ENCODE results near the gene CNNM2.

The CNNM2 gene

GRCh38 chr10:103077491-103078308 lies 159.6 kb downstream of the CNNM2 start:
- TF ChIP-seq CTCF (IDR thresholded peaks at IDR 0.05; ENCODE audit: unreplicated experiment in 3 of 3), result no peak
- Mint-ChIP-seq H3K4me3 (no peak overlapping the region), H3K9me3 (no peaks in the 10 kb centered on the region), H3K36me3 (ENCODE audit: low read depth) (peaks cover 41% of the 10 kb centered on the region), H3K4me1 (no peaks in the 10 kb centered on the region), H3K27ac (peak overlapping the region; percentile 37 to 53 (median 48)), H3K27me3 (ENCODE audit: low read depth) (peaks cover 3% of the 10 kb centered on the region)

- TF ChIP-seq CTCF (IDR thresholded peaks at IDR 0.05; ENCODE audit: unreplicated experiment in 3 of 3), result no peak
- Mint-ChIP-seq H3K27me3 (ENCODE audit: low read depth) (peaks cover 3% of the 10 kb centered on the region), H3K27ac (peak overlapping the region in 2 of 3 experiments; percentile 31 to 53), H3K4me3 (no peak overlapping the region), H3K9me3 (no peaks in the 10 kb centered on the region), H3K4me1 (no peaks in the 10 kb centered on the region), H3K36me3 (ENCODE audit: low read depth) (peaks cover 45% of the 10 kb centered on the region)
Observed at GRCh38 chr10:103078309-103078615, 160.2 kb downstream of the CNNM2 start.

- Mint-ChIP-seq H3K27ac (peak overlapping the region in 1 of 3 experiments; percentile 31), H3K4me3 (no peak overlapping the region), H3K36me3 (ENCODE audit: low read depth) (peaks cover 49% of the 10 kb centered on the region), H3K9me3 (no peaks in the 10 kb centered on the region), H3K4me1 (no peaks in the 10 kb centered on the region), H3K27me3 (ENCODE audit: low read depth) (peaks cover 3% of the 10 kb centered on the region)
- no peak for TF ChIP-seq CTCF (IDR thresholded peaks at IDR 0.05; ENCODE audit: unreplicated experiment in 3 of 3)
Observed at GRCh38 chr10:103078676-103079075, 160.6 kb downstream of the CNNM2 start.

GRCh38 chr10:103079100-103079499 lies 161.0 kb downstream of the CNNM2 start:
- no peak overlapping the region for H3K27ac Mint-ChIP-seq
- no peak overlapping the region for H3K4me3 Mint-ChIP-seq
- peaks cover 3% of the 10 kb centered on the region for H3K27me3 Mint-ChIP-seq (ENCODE audit: low read depth)
- H3K9me3 Mint-ChIP-seq, result no peaks in the 10 kb centered on the region
- no peak for TF ChIP-seq CTCF (IDR thresholded peaks at IDR 0.05; ENCODE audit: unreplicated experiment in 3 of 3)
- H3K4me1 Mint-ChIP-seq, result no peaks in the 10 kb centered on the region
- H3K36me3 Mint-ChIP-seq (ENCODE audit: low read depth), result peaks cover 54% of the 10 kb centered on the region

DNA sequence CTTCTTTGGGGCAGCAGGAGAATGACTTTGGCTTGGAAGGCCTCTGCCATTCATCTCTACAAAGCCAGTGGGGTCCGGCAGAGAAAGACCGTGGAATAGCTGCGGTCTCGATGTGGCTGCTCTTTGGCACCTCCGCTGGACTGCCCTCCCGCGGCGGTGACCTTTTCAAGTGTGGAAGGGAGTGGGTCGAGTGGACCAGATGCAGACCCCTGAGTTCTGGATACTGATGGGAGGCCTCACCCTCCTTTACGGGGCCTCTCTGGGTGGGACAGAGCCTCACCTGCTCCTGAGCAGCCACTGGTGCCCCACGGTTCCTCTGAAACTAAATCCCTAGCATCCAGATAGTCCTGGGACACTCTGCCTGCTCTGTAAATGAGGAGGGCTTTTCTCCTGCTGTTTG lies 161.9 kb downstream of the CNNM2 start:
- H3K27ac Mint-ChIP-seq, result no peak overlapping the region
- H3K36me3 Mint-ChIP-seq (ENCODE audit: low read depth), result peaks cover 57% of the 10 kb centered on the region
- H3K9me3 Mint-ChIP-seq, result no peaks in the 10 kb centered on the region

More for the DNA sequence above, 161.9 kb downstream of the CNNM2 start:
- no peaks in the 10 kb centered on the region for H3K4me1 Mint-ChIP-seq
- peaks cover 3% of the 10 kb centered on the region for H3K27me3 Mint-ChIP-seq (ENCODE audit: low read depth)
- no peak for TF ChIP-seq CTCF (IDR thresholded peaks at IDR 0.05; ENCODE audit: unreplicated experiment in 3 of 3)
- no peak overlapping the region for H3K4me3 Mint-ChIP-seq

All from nephron (organoid).